GM20000 (cell line): ENCODE results near the gene C1orf21.

Source experiments
- DNase-seq: peaks from one replicate; pipeline ENCODE4 v3.0.0; 2012; ENCODE audit warnings: low spot score
- TF ChIP-seq, protein P1 (sequence below): IDR thresholded peaks from 2 replicates; pipeline ENCODE4 v1.5.1; 2012; ENCODE audit warnings: mild to moderate bottlenecking, control low read depth; ENCODE audit errors: extremely low read depth, missing control alignments

C1orf21 gene

DNA sequence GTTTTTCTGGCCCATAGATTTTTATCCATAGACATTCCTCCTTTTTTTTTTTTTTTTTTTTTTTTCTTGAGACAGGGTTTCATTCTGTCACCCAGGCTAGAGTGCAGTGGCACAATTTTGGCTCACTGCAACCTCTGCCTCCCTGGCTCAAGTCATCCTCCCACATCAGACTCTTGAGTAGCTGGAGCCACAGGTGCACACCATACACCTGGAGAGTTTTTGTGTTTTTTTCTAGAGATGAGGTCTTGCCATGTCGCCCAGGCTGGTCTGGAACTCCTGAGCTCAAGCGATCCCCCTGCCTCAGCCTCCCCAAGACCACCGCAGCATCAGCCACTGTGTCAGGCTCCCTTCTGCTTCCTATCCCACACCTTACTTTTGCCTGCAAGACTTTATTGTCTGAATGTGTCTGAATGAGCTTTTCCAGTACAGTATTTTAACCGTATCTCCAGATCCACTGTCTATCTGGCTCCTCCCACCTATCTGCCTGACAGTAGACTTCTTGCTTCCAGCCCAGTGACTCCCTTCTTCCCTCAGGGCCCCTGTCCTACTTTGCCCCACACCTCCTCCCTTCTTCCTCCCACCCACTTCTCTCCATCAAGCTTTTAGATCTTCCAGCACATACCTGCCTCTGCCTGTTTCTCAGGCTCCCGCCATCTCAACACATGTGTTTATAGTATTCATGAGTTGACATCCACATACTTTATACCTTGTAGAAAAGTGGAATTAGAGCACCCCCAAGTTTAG lies 6.1 kb downstream of the C1orf21 start:
- TF ChIP-seq, protein P1, sequence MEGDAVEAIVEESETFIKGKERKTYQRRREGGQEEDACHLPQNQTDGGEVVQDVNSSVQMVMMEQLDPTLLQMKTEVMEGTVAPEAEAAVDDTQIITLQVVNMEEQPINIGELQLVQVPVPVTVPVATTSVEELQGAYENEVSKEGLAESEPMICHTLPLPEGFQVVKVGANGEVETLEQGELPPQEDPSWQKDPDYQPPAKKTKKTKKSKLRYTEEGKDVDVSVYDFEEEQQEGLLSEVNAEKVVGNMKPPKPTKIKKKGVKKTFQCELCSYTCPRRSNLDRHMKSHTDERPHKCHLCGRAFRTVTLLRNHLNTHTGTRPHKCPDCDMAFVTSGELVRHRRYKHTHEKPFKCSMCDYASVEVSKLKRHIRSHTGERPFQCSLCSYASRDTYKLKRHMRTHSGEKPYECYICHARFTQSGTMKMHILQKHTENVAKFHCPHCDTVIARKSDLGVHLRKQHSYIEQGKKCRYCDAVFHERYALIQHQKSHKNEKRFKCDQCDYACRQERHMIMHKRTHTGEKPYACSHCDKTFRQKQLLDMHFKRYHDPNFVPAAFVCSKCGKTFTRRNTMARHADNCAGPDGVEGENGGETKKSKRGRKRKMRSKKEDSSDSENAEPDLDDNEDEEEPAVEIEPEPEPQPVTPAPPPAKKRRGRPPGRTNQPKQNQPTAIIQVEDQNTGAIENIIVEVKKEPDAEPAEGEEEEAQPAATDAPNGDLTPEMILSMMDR: no peak
- no peak for DNase-seq

- TF ChIP-seq, protein P1: no peak
- DNase-seq: no peak
Observed at GRCh38 chr1:184393962-184394361, 7.1 kb downstream of the C1orf21 start.

- no peak for DNase-seq
- TF ChIP-seq, protein P1: no peak
Observed at GRCh38 chr1:184395370-184395769, 8.5 kb downstream of the C1orf21 start.

- DNase-seq: no peak
- TF ChIP-seq, protein P1: no peak
Observed at GRCh38 chr1:184395937-184396480, 9.2 kb downstream of the C1orf21 start.

GRCh38 chr1:184399192-184399847 lies 12.5 kb downstream of the C1orf21 start:
- TF ChIP-seq, protein P1: no peak
- no peak for DNase-seq

- no peak for DNase-seq
- TF ChIP-seq, protein P1: no peak
Observed at GRCh38 chr1:184403961-184404726, 17.3 kb downstream of the C1orf21 start.

- TF ChIP-seq, protein P1: no peak
- no peak for DNase-seq
Observed at GRCh38 chr1:184404727-184405027, 17.8 kb downstream of the C1orf21 start.
